ENCODE results near the gene SNF8.

The SNF8 gene

DNA sequence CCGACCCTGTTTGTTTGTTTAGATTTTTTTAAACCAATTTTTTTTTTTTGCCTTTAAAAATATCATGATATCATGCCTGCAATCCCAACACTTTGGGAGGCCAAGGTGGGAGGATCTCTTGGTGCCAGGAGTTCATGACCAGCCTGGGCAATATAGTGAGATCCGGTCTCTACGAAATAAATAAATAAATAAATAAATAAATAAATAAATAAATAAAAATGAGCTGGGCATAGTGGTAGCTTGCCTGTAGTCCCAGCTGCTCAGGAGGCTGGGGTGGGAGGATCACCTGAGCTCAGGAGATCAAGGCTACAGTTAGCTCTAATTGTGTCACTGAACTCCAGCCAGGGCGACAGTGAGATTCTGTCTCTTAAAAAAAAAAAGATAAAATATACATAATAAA lies 44.5 kb upstream of the SNF8 start:
- TF ChIP-seq CTCF (IDR thresholded peaks at IDR 0.05; ENCODE audit: low read depth, low read length) (no peak), MYC (IDR thresholded peaks at IDR 0.05; ENCODE audit: low read depth, low read length) (no peak), POLR2A (IDR thresholded peaks at IDR 0.05; ENCODE audit: extremely low read depth, insufficient read length) (no peak)
- TF ChIP-seq, protein P1, sequence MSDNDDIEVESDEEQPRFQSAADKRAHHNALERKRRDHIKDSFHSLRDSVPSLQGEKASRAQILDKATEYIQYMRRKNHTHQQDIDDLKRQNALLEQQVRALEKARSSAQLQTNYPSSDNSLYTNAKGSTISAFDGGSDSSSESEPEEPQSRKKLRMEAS (IDR thresholded peaks at IDR 0.05; ENCODE audit: low read depth, low read length), result no peak
- DNase-seq (ENCODE audit: low read depth), result no peak

GRCh38 chr17:48985436-48986245 lies 41.0 kb upstream of the SNF8 start:
- DNase-seq (ENCODE audit: low read depth), result no peak
- TF ChIP-seq, protein P1 (IDR thresholded peaks at IDR 0.05; ENCODE audit: low read depth, low read length), result no peak
- TF ChIP-seq POLR2A (IDR thresholded peaks at IDR 0.05; ENCODE audit: extremely low read depth, insufficient read length) (no peak), CTCF (IDR thresholded peaks at IDR 0.05; ENCODE audit: low read depth, low read length) (no peak), MYC (IDR thresholded peaks at IDR 0.05; ENCODE audit: low read depth, low read length) (no peak)
- no peak overlapping the region for H3K4me3 ChIP-seq (ENCODE audit: low read depth, low read length)

More for the DNA sequence above, 44.5 kb upstream of the SNF8 start:
- no peak overlapping the region for H3K4me3 ChIP-seq (ENCODE audit: low read depth, low read length)

DNA sequence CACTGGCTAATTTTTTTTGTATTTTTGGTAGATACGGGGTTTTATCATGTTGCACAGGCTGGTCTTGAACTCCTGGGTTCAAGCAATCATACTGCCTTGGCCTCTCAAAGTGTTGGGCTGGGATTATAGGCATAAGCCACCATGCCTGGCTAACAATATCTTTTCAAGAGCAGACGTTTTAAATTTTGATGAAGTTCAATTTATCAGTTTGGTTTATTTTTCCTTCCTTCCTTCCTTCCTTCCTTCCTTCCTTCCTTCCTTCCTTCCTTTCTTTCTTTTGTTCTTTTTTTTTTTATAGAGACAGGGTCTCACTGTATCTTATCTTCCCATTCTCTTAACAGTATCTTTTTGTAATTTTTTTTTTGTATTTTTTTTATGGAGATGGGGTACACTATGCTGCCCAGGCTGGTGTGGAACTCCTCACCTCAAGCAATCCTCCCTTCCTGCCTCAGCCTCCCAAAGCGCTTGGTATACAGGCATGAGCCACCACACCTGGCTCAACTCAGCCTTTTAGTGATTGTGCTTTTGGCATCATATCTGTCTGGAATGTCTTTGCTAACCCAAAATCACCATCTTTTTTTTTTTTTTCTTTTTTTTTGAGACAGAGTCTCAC lies 37.4 kb upstream of the SNF8 start:
- TF ChIP-seq CTCF (IDR thresholded peaks at IDR 0.05; ENCODE audit: low read depth, low read length) (no peak), POLR2A (IDR thresholded peaks at IDR 0.05; ENCODE audit: extremely low read depth, insufficient read length) (no peak), MYC (IDR thresholded peaks at IDR 0.05; ENCODE audit: low read depth, low read length) (no peak)
- TF ChIP-seq, protein P1 (IDR thresholded peaks at IDR 0.05; ENCODE audit: low read depth, low read length), result no peak
- no peak for DNase-seq (ENCODE audit: low read depth)

DNA sequence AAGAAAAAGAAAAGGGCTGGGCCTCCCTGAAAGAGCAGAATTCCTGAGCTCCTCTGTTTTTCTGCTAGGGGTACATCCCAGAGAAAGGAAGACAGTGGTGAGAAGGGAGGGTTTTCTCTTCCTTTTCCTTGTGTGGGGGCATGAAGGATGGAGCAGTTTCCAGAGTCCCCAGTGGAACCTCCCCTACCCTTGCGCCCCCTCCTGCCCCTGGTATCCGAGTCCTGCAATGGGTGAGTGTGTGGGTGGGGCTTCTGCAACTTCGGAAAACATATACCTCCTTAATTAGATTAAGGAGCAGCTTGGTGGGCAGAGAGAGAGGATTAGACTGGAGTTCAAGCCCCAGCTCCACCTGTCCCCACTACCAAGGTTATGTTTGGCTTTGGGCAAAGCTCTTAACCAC lies 29.2 kb upstream of the SNF8 start:
- TF ChIP-seq, protein P1 (IDR thresholded peaks at IDR 0.05; ENCODE audit: low read depth, low read length), result no peak
- TF ChIP-seq MYC (IDR thresholded peaks at IDR 0.05; ENCODE audit: low read depth, low read length) (no peak), CTCF (IDR thresholded peaks at IDR 0.05; ENCODE audit: low read depth, low read length) (no peak), POLR2A (IDR thresholded peaks at IDR 0.05; ENCODE audit: extremely low read depth, insufficient read length) (no peak)
- H3K4me3 ChIP-seq (ENCODE audit: low read depth, low read length), result no peak overlapping the region
- no peak for DNase-seq (ENCODE audit: low read depth)

More for the DNA sequence above, 37.4 kb upstream of the SNF8 start:
- H3K4me3 ChIP-seq (ENCODE audit: low read depth, low read length), result no peak overlapping the region

DNA sequence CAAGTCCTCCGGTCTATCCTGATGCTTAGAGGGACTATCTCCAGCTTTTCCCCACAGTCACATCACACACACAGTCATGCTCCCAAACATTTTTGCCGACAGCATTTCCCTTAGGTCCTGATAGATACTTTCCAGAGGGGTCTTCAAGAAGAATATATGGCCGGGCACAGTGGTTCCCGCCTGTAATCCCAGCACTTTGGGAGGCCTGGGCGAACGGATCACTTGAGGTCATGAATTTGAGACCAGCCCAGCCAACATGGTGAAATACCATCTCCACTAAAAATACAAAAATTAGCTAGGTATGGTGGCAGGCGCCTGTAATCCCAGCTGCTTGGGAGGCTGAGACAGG lies 28.1 kb upstream of the SNF8 start:
- no peak overlapping the region for H3K4me3 ChIP-seq (ENCODE audit: low read depth, low read length)
- no peak for TF ChIP-seq POLR2A (IDR thresholded peaks at IDR 0.05; ENCODE audit: extremely low read depth, insufficient read length)
- TF ChIP-seq, protein P1 (IDR thresholded peaks at IDR 0.05; ENCODE audit: low read depth, low read length), result no peak
- no peak for TF ChIP-seq CTCF (IDR thresholded peaks at IDR 0.05; ENCODE audit: low read depth, low read length)
- TF ChIP-seq MYC (IDR thresholded peaks at IDR 0.05; ENCODE audit: low read depth, low read length), result no peak
- DNase-seq (ENCODE audit: low read depth), result no peak
